H9 (cell line): ENCODE measurements around the gene DLG2. TPM values are rescaled to one million over a fixed set of nuclear protein-coding genes. Genes with fewer than 3 reads are reported as not detected.
A peak's percentile ranks its signal among the peaks of the same experiment; 100 is the strongest.

Experiments used
- DNase-seq: peaks from one replicate; pipeline ENCODE4 v3.0.0-alpha.2; 2017
- H2AFZ ChIP-seq: one replicate; pipeline ENCODE4 v1.6.1; 2013; ENCODE audit warnings: mild to moderate bottlenecking, low read length, control low read depth, moderate library complexity
- H2AK5ac ChIP-seq: 2 replicates; pipeline ENCODE4 v1.6.1; 2013; ENCODE audit warnings: low read length, control low read depth, mixed read lengths; ENCODE audit not compliant: insufficient read length
- H2BK120ac ChIP-seq: one replicate; pipeline ENCODE4 v1.6.1; 2013; ENCODE audit warnings: low read depth, mild to moderate bottlenecking, low read length, control low read depth, inconsistent platforms; ENCODE audit not compliant: poor library complexity, severe bottlenecking
- H2BK12ac ChIP-seq: 2 replicates; pipeline ENCODE4 v1.6.1; 2013; ENCODE audit warnings: low read length, control low read depth, mixed read lengths, low read depth; ENCODE audit not compliant: insufficient read length
- H2BK15ac ChIP-seq: 2 replicates; pipeline ENCODE4 v1.6.1; 2013; ENCODE audit warnings: low read depth, low read length, control low read depth
- H2BK20ac ChIP-seq: one replicate; pipeline ENCODE4 v1.6.1; 2013; ENCODE audit warnings: low read depth, mild to moderate bottlenecking, low read length, control low read depth, inconsistent platforms; ENCODE audit not compliant: poor library complexity, severe bottlenecking
- H2BK5ac ChIP-seq: 2 replicates; pipeline ENCODE4 v1.6.1; 2013; ENCODE audit warnings: low read length, control low read depth, mixed read lengths; ENCODE audit not compliant: insufficient read length
- H3K14ac ChIP-seq: 2 replicates; pipeline ENCODE4 v1.6.1; 2013; ENCODE audit warnings: low read length, control low read depth; ENCODE audit not compliant: insufficient read depth
- H3K18ac ChIP-seq: 2 replicates; pipeline ENCODE4 v1.6.1; 2013; ENCODE audit warnings: low read depth, mild to moderate bottlenecking, mixed read lengths, low read length, control low read depth; ENCODE audit not compliant: insufficient read length
- H3K23ac ChIP-seq: 2 replicates; pipeline ENCODE4 v1.6.1; 2013; ENCODE audit warnings: low read length, control low read depth, mixed read lengths, low read depth; ENCODE audit not compliant: insufficient read length
- H3K23me2 ChIP-seq: 2 replicates; pipeline ENCODE4 v1.6.1; 2013; ENCODE audit warnings: low read depth, mild to moderate bottlenecking, mixed read lengths, low read length, control low read depth; ENCODE audit not compliant: insufficient read length, poor library complexity, severe bottlenecking
- H3K27ac ChIP-seq: 2 replicates; pipeline ENCODE4 v1.5.1; 2013; ENCODE audit warnings: low read length, control low read depth, mixed read lengths, low read depth; ENCODE audit not compliant: insufficient read length
- H3K27me3 ChIP-seq: 2 replicates; pipeline ENCODE4 v1.6.1; 2013; ENCODE audit warnings: low read length, control low read depth, inconsistent platforms; ENCODE audit not compliant: insufficient read depth
- H3K4ac ChIP-seq: 2 replicates; pipeline ENCODE4 v1.6.1; 2013; ENCODE audit warnings: low read depth, mild to moderate bottlenecking, control low read depth, inconsistent platforms, low read length, moderate library complexity
- H3K4me1 ChIP-seq: 2 replicates; pipeline ENCODE4 v1.6.1; 2013; ENCODE audit warnings: low read length, control low read depth, inconsistent platforms; ENCODE audit not compliant: insufficient read depth
- H3K4me2 ChIP-seq: 2 replicates; pipeline ENCODE4 v1.6.1; 2013; ENCODE audit warnings: low read length, control low read depth, mixed read lengths; ENCODE audit not compliant: insufficient read length, insufficient read depth
- H3K56ac ChIP-seq: 2 replicates; pipeline ENCODE4 v1.6.1; 2013; ENCODE audit warnings: low read depth, mild to moderate bottlenecking, mixed read lengths, low read length, control low read depth; ENCODE audit not compliant: insufficient read length
- H3K79me1 ChIP-seq: 2 replicates; pipeline ENCODE4 v1.6.1; 2013; ENCODE audit warnings: low read depth, mild to moderate bottlenecking, moderate library complexity, low read length, control low read depth, inconsistent platforms; ENCODE audit not compliant: insufficient read depth, poor library complexity, severe bottlenecking
- H3K79me2 ChIP-seq: 2 replicates; pipeline ENCODE4 v1.6.1; 2013; ENCODE audit warnings: low read length, control low read depth, inconsistent platforms; ENCODE audit not compliant: insufficient read depth
- H3K9ac ChIP-seq: 2 replicates; pipeline ENCODE4 v1.6.1; 2013; ENCODE audit warnings: low read length, control low read depth, mixed read lengths; ENCODE audit not compliant: insufficient read length; ENCODE audit errors: extremely low read depth
- H3K9me3 ChIP-seq: one replicate; pipeline ENCODE4 v1.6.1; 2013; ENCODE audit warnings: low read depth, low read length, inconsistent platforms; ENCODE audit not compliant: control insufficient read depth
- H3T11ph ChIP-seq: one replicate; pipeline ENCODE4 v1.6.1; 2013; ENCODE audit warnings: mild to moderate bottlenecking, low read length, control low read depth, inconsistent platforms
- H4K20me1 ChIP-seq: one replicate; pipeline ENCODE4 v1.6.1; 2013; ENCODE audit not compliant: control insufficient read depth, insufficient read length, insufficient read depth
- H4K5ac ChIP-seq: 2 replicates; pipeline ENCODE4 v1.6.1; 2013; ENCODE audit warnings: low read depth, mild to moderate bottlenecking, mixed read lengths, low read length, control low read depth; ENCODE audit not compliant: insufficient read length
- H4K8ac ChIP-seq: replicated peaks from 2 replicates; pipeline ENCODE4 v1.6.1; 2013; ENCODE audit warnings: low read length, control low read depth, mixed read lengths, low read depth; ENCODE audit not compliant: insufficient read length
- H4K91ac ChIP-seq: 2 replicates; pipeline ENCODE4 v1.6.1; 2013; ENCODE audit warnings: low read depth, mild to moderate bottlenecking, moderate library complexity, mixed read lengths, low read length, control low read depth; ENCODE audit not compliant: insufficient read length
- H3K27ac Mint-ChIP-seq, 3 experiments: 2 replicates in 2 of 3; 3 replicates in 1 of 3; pipeline ENCODE4 v1.8.0; 2020 to 2021; ENCODE audit warnings: mixed read lengths in 3 of 3, mild to moderate bottlenecking in 1 of 3, moderate library complexity in 1 of 3
- H3K27me3 Mint-ChIP-seq: 2 replicates; pipeline ENCODE4 v1.8.0; 2021; ENCODE audit warnings: low read depth, mild to moderate bottlenecking, moderate library complexity, mixed read lengths
- H3K36me3 Mint-ChIP-seq, 3 experiments: 2 replicates in 2 of 3; 3 replicates in 1 of 3; pipeline ENCODE4 v1.8.0; 2020 to 2021; ENCODE audit warnings: low read depth in 3 of 3, mixed read lengths in 3 of 3; ENCODE audit not compliant: insufficient read depth in 1 of 3
- H3K4me1 Mint-ChIP-seq, 2 experiments: 2 replicates each; pipeline ENCODE4 v1.8.0; 2020; ENCODE audit warnings: mixed read lengths in 2 of 2
- H3K4me3 Mint-ChIP-seq, 2 experiments: 2 replicates in 1 of 2; 3 replicates in 1 of 2; pipeline ENCODE4 v1.8.0; 2020 to 2021; ENCODE audit warnings: mild to moderate bottlenecking in 2 of 2, mixed read lengths in 2 of 2, moderate library complexity in 1 of 2
- H3K9me3 Mint-ChIP-seq, 2 experiments: 2 replicates in 1 of 2; 3 replicates in 1 of 2; pipeline ENCODE4 v1.8.0; 2020; ENCODE audit warnings: mild to moderate bottlenecking in 2 of 2, mixed read lengths in 2 of 2, moderate library complexity in 1 of 2
- WGBS: extraction: QIAGEN DNeasy Blood & Tissue Kit; methylation state at CpG from one replicate; pipeline ENCODE4 v1.1.7; 2013; ENCODE audit warnings: missing lambda C conversion rate, low lambda C conversion rate, mixed read lengths; ENCODE audit not compliant: insufficient read length; ENCODE audit errors: extremely low coverage; 5-methylcytosine and 5-hydroxymethylcytosine counted together
- total RNA-seq: library from RNA; stranded (reverse); gene quantifications from 2 replicates; pipeline ENCODE4 v1.2.1, GENCODE V29; 2021
- TF ChIP-seq, protein P1 (sequence below): fragments of 200-600 bp; sonication (generic); conservative IDR thresholded peaks from 3 replicates; pipeline ENCODE4 v1.8.0; 2021; ENCODE audit warnings: antibody characterized with exemption, mild to moderate bottlenecking

Gene DLG2
- total RNA-seq, 1 experiment from 2014 or later: 8.0 TPM

DNA sequence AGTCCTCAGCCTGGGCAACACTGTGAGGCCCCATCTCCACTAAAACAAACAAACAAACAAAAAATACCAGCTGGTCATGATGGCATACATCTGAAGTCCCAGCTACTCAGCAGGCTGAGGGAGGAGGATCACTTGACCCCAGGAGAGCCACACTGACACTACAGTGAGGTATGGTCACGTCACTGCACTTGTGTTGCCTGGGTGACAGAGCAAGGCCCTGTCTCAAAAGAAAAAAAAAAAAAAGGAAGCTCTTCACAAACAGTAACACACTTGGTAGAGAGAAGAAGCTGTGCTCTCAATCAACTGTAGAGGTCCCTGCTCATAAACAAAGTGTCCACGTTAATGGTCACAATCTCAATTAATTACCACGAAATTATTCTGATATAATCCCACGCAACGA lies 1939.4 kb downstream of the DLG2 start:
- no peaks in the 10 kb centered on the region for H3K36me3 Mint-ChIP-seq
- Histone ChIP-seq H3K4me1 (peaks cover 3% of the 10 kb centered on the region; the same call in 1 of the 2 replicates), H2BK12ac (no peak overlapping the region), H4K91ac (no peak overlapping the region), H4K20me1 (no peaks in the 10 kb centered on the region), H3K14ac (no peak overlapping the region), H2AK5ac (no peak overlapping the region), H2BK20ac (no peak overlapping the region), H3K79me2 (no peaks in the 10 kb centered on the region), H3K27ac (no peak overlapping the region), H3K9ac (no peak overlapping the region), H3K23me2 (no peaks in the 10 kb centered on the region), H2AFZ (no peak overlapping the region), H2BK120ac (no peak overlapping the region), H2BK5ac (no peak overlapping the region), H4K5ac (no peak overlapping the region), H3K18ac (no peak overlapping the region), H3K27me3 (no peaks in the 10 kb centered on the region), H3K4ac (no peak overlapping the region), H3K79me1 (no peaks in the 10 kb centered on the region), H3K23ac (no peak overlapping the region), H3T11ph (no peak overlapping the region), H3K56ac (no peak overlapping the region), H4K8ac (no peak overlapping the region), H3K4me2 (no peak overlapping the region), H2BK15ac (no peak overlapping the region), H3K9me3 (no peaks in the 10 kb centered on the region)
- no peaks in the 10 kb centered on the region for H3K27me3 Mint-ChIP-seq
- no peaks in the 10 kb centered on the region for H3K9me3 Mint-ChIP-seq
- peak overlapping the region in 1 of 3 experiments; percentile 50; a peak in 1 of 7 replicates for H3K27ac Mint-ChIP-seq
- H3K4me1 Mint-ChIP-seq: peaks cover 4 to 8% of the 10 kb centered on the region in 2 experiments
- no peak overlapping the region for H3K4me3 Mint-ChIP-seq
- WGBS: no CpG with 5 or more reads among the region's 5 CpGs
- no peak for DNase-seq
- TF ChIP-seq, protein P1, sequence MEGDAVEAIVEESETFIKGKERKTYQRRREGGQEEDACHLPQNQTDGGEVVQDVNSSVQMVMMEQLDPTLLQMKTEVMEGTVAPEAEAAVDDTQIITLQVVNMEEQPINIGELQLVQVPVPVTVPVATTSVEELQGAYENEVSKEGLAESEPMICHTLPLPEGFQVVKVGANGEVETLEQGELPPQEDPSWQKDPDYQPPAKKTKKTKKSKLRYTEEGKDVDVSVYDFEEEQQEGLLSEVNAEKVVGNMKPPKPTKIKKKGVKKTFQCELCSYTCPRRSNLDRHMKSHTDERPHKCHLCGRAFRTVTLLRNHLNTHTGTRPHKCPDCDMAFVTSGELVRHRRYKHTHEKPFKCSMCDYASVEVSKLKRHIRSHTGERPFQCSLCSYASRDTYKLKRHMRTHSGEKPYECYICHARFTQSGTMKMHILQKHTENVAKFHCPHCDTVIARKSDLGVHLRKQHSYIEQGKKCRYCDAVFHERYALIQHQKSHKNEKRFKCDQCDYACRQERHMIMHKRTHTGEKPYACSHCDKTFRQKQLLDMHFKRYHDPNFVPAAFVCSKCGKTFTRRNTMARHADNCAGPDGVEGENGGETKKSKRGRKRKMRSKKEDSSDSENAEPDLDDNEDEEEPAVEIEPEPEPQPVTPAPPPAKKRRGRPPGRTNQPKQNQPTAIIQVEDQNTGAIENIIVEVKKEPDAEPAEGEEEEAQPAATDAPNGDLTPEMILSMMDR: no peak
